Keratinocyte (primary cell): ENCODE results near the gene SMYD3.

Experiments
- CTCF ChIP-seq, 3 experiments: IDR thresholded peaks in 1 of 3; conservative IDR thresholded peaks in 1 of 3; optimal IDR thresholded peaks in 1 of 3; 2 replicates in 2 of 3; 3 replicates in 1 of 3; pipeline versions ENCODE3 to v1.5.1; 2011; ENCODE audit warnings: low read length in 3 of 3, mild to moderate bottlenecking in 3 of 3, moderate library complexity in 2 of 3, control low read depth in 1 of 3, inconsistent platforms in 1 of 3; ENCODE audit not compliant: insufficient read depth in 2 of 3; ENCODE audit errors: extremely low read depth in 1 of 3
- EZH2 ChIP-seq: IDR thresholded peaks from one replicate; pipeline ENCODE4 v1.6.1; 2012; ENCODE audit warnings: inconsistent platforms, mild to moderate bottlenecking, low read length, moderate library complexity

- TF ChIP-seq CTCF (optimal IDR thresholded peaks at IDR 0.05 in 1 of 3, IDR thresholded peaks at IDR 0.05 in 1 of 3, conservative IDR thresholded peaks at IDR 0.05 in 1 of 3; ENCODE audit: extremely low read depth in 1 of 3, insufficient read depth in 2 of 3, low read length in 3 of 3) (no peak), EZH2 (no peak)
Observed at GRCh38 chr1:245837718-245838117, 669.4 kb downstream of the SMYD3 start.
